HG02973 (cell line): ENCODE results near the gene TMEM219.
"Not testable (repeated sequence)": the region's sequence is repeated elsewhere in the genome, so short reads cannot be mapped to it uniquely, and the experiment has no call there.

Experiments
- ATAC-seq: cut with Tn5 transposase; IDR thresholded peaks from one replicate; pipeline ENCODE4 v1.9.1; 2021; ENCODE audit warnings: moderate library complexity; ENCODE audit not compliant: unreplicated experiment

Gene TMEM219

GRCh38 chr16:29950806-29951461, 10.9 kb upstream of the TMEM219 start:
- no peak for ATAC-seq

- no peak for ATAC-seq
These were observed 10.1 kb upstream of the TMEM219 start for GRCh38 chr16:29951625-29952365.

GRCh38 chr16:29958756-29959155, 3.1 kb upstream of the TMEM219 start:
- no peak for ATAC-seq

GRCh38 chr16:29959293-29959692, 2.6 kb upstream of the TMEM219 start:
- ATAC-seq, result no peak

- not testable (repeated sequence) for ATAC-seq
These were observed 2.1 kb upstream of the TMEM219 start for GRCh38 chr16:29959821-29960220.

GRCh38 chr16:29961127-29961478, 776 bp upstream of the TMEM219 start:
- no peak for ATAC-seq

- no peak for ATAC-seq
These were observed 590 bp downstream of the TMEM219 start for GRCh38 chr16:29962344-29962994.

- ATAC-seq, result no peak
These were observed 1.3 kb downstream of the TMEM219 start for GRCh38 chr16:29963021-29963743.

- ATAC-seq, result no peak
These were observed 6.3 kb downstream of the TMEM219 start for GRCh38 chr16:29968205-29968604.

GRCh38 chr16:29971304-29971703, 9.4 kb downstream of the TMEM219 start:
- ATAC-seq, result no peak

- ATAC-seq, result no peak
These were observed 10.6 kb downstream of the TMEM219 start for GRCh38 chr16:29972500-29972899.

GRCh38 chr16:29972992-29973383, 11.1 kb downstream of the TMEM219 start:
- ATAC-seq, result no peak

- ATAC-seq, result peak; percentile 80
These were observed 11.7 kb downstream of the TMEM219 start, which contains the start of gene TAOK2 for GRCh38 chr16:29973384-29974246. Gene TAOK2, plus strand, starts transcription at chr16:29973868. Its CDS starts 3,905 bp downstream, at chr16:29977773.

- no peak for ATAC-seq
These were observed 12.6 kb downstream of the TMEM219 start for GRCh38 chr16:29974291-29975133.

- no peak for ATAC-seq
These were observed 13.3 kb downstream of the TMEM219 start for GRCh38 chr16:29975134-29975538.

GRCh38 chr16:29975811-29976511, 14.1 kb downstream of the TMEM219 start:
- ATAC-seq, result no peak

GRCh38 chr16:29977063-29977825, 15.4 kb downstream of the TMEM219 start:
- ATAC-seq, result no peak

- no peak for ATAC-seq
These were observed 16.2 kb downstream of the TMEM219 start for GRCh38 chr16:29978081-29978480.
